MM.1S (cell line): ENCODE measurements around the gene TGFBR3L.

Experiments
- DNase-seq: peaks from one replicate; pipeline ENCODE4 v3.0.0-alpha.2; 2015
- H2AFZ ChIP-seq: fragments of 300-600 bp; sonication (generic); 2 replicates; pipeline ENCODE4 v1.6.0; 2016; ENCODE audit warnings: antibody characterized with exemption, low read length
- H3F3A ChIP-seq: fragments of 300-600 bp; sonication (generic); 2 replicates; pipeline ENCODE4 v1.6.1; 2016; ENCODE audit warnings: mild to moderate bottlenecking, antibody characterized with exemption, low read length, moderate library complexity, mixed read lengths; ENCODE audit not compliant: insufficient read depth
- H3K27ac ChIP-seq: fragments of 300-600 bp; sonication (generic); 2 replicates; pipeline ENCODE4 v1.5.1; 2016; ENCODE audit warnings: mild to moderate bottlenecking, low read length
- H3K27me3 ChIP-seq: fragments of 300-600 bp; sonication (generic); replicated peaks from 2 replicates; pipeline ENCODE4 v1.6.0; 2016; ENCODE audit warnings: low read length; ENCODE audit not compliant: insufficient read depth
- H3K36me3 ChIP-seq: fragments of 300-600 bp; sonication (generic); replicated peaks from 2 replicates; pipeline ENCODE4 v1.6.1; 2016; ENCODE audit warnings: mild to moderate bottlenecking, low read length, mixed read lengths; ENCODE audit not compliant: insufficient read depth
- H3K4me1 ChIP-seq: fragments of 300-600 bp; sonication (generic); 2 replicates; pipeline ENCODE4 v1.6.1; 2016; ENCODE audit warnings: low read length, mixed read lengths
- H3K4me2 ChIP-seq: fragments of 300-600 bp; sonication (generic); 2 replicates; pipeline ENCODE4 v1.6.0; 2016; ENCODE audit warnings: low read depth, low read length
- H3K4me3 ChIP-seq: fragments of 300-600 bp; sonication (generic); 2 replicates; pipeline ENCODE4 v1.5.1; 2016; ENCODE audit warnings: low read length, mixed read lengths
- H3K79me2 ChIP-seq: fragments of 300-600 bp; sonication (generic); 2 replicates; pipeline ENCODE4 v1.6.1; 2016; ENCODE audit warnings: mixed run types, low read length, mixed read lengths
- H3K9ac ChIP-seq: fragments of 300-600 bp; sonication (generic); 2 replicates; pipeline ENCODE4 v1.6.1; 2016; ENCODE audit warnings: low read length, mixed read lengths
- H3K9me2 ChIP-seq: fragments of 300-600 bp; sonication (generic); replicated peaks from 2 replicates; pipeline ENCODE4 v1.6.1; 2016; ENCODE audit warnings: mild to moderate bottlenecking, low read length, mixed read lengths; ENCODE audit not compliant: insufficient read depth
- H3K9me3 ChIP-seq: fragments of 300-600 bp; sonication (generic); replicated peaks from 2 replicates; pipeline ENCODE4 v1.6.1; 2016; ENCODE audit warnings: mild to moderate bottlenecking, low read length, mixed read lengths; ENCODE audit not compliant: insufficient read depth
- H4K20me1 ChIP-seq: fragments of 300-600 bp; sonication (generic); 2 replicates; pipeline ENCODE4 v1.6.1; 2016; ENCODE audit warnings: mild to moderate bottlenecking, low read length, moderate library complexity, mixed read lengths; ENCODE audit not compliant: insufficient read depth
- EZH2 ChIP-seq: fragments of 300-600 bp; sonication (generic); optimal IDR thresholded peaks from 2 replicates; pipeline ENCODE3; 2017; ENCODE audit warnings: low read depth, mild to moderate bottlenecking, antibody characterized with exemption, low read length, mixed read lengths
- EZH2phosphoT487 ChIP-seq: fragments of 300-600 bp; sonication (generic); IDR thresholded peaks from 2 replicates; pipeline ENCODE4 v1.6.1; 2018; ENCODE audit warnings: antibody characterized with exemption, low read length
- TF ChIP-seq, protein P1 (sequence below): fragments of 300-600 bp; sonication (generic); IDR thresholded peaks from 2 replicates; pipeline ENCODE4 v1.5.1; 2016; ENCODE audit warnings: antibody characterized with exemption, low read length, mixed read lengths

Gene TGFBR3L

DNA sequence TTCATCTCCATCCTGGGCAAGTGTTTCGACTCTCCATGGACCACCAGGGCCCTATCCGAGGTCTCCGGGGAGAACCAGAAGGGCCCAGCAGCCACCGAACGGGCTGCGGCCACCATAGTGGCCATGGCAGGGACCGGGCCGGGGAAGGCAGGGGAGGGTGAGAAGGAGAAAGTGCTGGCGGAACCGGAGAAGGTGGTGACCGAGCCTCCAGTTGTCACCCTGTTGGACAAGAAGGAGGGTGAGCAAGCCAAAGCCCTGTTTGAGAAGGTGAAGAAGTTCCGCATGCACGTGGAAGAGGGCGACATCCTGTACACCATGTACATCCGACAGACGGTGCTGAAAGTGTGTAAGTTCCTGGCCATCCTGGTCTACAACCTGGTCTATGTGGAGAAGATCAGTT lies 15.7 kb upstream of the TGFBR3L start:
- Histone ChIP-seq H3K4me3 (no peak overlapping the region), H3K27ac (no peak overlapping the region), H4K20me1 (no peaks in the 10 kb centered on the region), H3K4me2 (no peak overlapping the region), H3K9ac (no peak overlapping the region), H3K36me3 (no peaks in the 10 kb centered on the region), H3K79me2 (peaks cover 6% of the 10 kb centered on the region), H2AFZ (no peak overlapping the region), H3K4me1 (peaks cover 5% of the 10 kb centered on the region; the same call in 1 of the 2 replicates), H3K9me3 (no peaks in the 10 kb centered on the region), H3K27me3 (peaks cover 41% of the 10 kb centered on the region), H3K9me2 (no peaks in the 10 kb centered on the region), H3F3A (no peaks in the 10 kb centered on the region)
- TF ChIP-seq EZH2phosphoT487 = no peak
- TF ChIP-seq, protein P1, sequence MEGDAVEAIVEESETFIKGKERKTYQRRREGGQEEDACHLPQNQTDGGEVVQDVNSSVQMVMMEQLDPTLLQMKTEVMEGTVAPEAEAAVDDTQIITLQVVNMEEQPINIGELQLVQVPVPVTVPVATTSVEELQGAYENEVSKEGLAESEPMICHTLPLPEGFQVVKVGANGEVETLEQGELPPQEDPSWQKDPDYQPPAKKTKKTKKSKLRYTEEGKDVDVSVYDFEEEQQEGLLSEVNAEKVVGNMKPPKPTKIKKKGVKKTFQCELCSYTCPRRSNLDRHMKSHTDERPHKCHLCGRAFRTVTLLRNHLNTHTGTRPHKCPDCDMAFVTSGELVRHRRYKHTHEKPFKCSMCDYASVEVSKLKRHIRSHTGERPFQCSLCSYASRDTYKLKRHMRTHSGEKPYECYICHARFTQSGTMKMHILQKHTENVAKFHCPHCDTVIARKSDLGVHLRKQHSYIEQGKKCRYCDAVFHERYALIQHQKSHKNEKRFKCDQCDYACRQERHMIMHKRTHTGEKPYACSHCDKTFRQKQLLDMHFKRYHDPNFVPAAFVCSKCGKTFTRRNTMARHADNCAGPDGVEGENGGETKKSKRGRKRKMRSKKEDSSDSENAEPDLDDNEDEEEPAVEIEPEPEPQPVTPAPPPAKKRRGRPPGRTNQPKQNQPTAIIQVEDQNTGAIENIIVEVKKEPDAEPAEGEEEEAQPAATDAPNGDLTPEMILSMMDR = no peak
- no peak for TF ChIP-seq EZH2
- DNase-seq = no peak

DNA sequence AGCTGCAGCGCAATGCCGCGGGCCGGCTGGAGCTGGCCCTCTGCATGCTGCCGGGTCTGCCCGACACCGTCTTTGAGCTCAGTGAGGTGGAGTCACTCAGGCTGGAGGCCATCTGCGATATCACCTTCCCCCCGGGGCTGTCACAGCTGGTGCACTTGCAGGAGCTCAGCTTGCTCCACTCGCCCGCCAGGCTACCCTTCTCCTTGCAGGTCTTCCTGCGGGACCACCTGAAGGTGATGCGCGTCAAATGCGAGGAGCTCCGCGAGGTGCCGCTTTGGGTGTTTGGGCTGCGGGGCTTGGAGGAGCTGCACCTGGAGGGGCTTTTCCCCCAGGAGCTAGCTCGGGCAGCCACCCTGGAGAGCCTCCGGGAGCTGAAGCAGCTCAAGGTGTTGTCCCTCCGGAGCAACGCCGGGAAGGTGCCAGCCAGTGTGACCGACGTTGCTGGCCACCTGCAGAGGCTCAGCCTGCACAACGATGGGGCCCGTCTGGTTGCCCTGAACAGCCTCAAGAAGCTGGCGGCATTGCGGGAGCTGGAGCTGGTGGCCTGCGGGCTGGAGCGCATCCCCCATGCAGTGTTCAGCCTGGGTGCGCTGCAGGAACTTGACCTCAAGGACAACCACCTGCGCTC lies 14.8 kb upstream of the TGFBR3L start:
- H3K36me3 ChIP-seq = no peaks in the 10 kb centered on the region

DNA sequence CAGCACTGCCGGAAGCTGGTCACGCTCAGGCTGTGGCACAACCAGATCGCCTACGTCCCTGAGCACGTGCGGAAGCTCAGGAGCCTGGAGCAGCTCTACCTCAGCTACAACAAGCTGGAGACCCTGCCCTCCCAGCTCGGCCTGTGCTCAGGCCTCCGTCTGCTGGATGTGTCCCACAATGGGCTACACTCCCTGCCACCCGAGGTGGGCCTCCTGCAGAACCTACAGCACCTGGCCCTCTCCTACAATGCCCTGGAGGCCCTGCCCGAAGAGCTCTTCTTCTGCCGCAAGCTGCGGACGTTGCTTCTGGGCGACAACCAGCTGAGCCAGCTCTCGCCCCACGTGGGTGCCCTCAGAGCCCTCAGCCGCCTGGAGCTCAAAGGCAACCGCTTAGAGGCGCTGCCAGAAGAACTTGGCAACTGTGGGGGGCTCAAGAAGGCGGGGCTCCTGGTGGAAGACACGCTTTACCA lies 14.2 kb upstream of the TGFBR3L start:
- Histone ChIP-seq H4K20me1 (peaks cover 11% of the 10 kb centered on the region; the same call in 1 of the 2 replicates), H3K9ac (no peak overlapping the region), H2AFZ (no peak overlapping the region), H3F3A (no peaks in the 10 kb centered on the region), H3K4me2 (no peak overlapping the region), H3K36me3 (no peaks in the 10 kb centered on the region), H3K9me2 (no peaks in the 10 kb centered on the region), H3K9me3 (no peaks in the 10 kb centered on the region), H3K27me3 (peaks cover 31% of the 10 kb centered on the region), H3K4me3 (no peak overlapping the region), H3K79me2 (peaks cover 20% of the 10 kb centered on the region), H3K4me1 (peaks cover 14% of the 10 kb centered on the region; the same call in 1 of the 2 replicates), H3K27ac (no peak overlapping the region)
- DNase-seq = no peak
- no peak for TF ChIP-seq EZH2
- no peak for TF ChIP-seq EZH2phosphoT487
- TF ChIP-seq, protein P1 = no peak

More for the DNA sequence above, 14.8 kb upstream of the TGFBR3L start:
- H3K9ac ChIP-seq = no peak overlapping the region
- H3K79me2 ChIP-seq = peaks cover 14% of the 10 kb centered on the region
- no peaks in the 10 kb centered on the region for H3F3A ChIP-seq
- no peaks in the 10 kb centered on the region for H3K9me3 ChIP-seq
- no peak overlapping the region for H3K4me3 ChIP-seq
- H3K4me1 ChIP-seq = peaks cover 8% of the 10 kb centered on the region; the same call in 1 of the 2 replicates
- TF ChIP-seq, protein P1 = no peak
- TF ChIP-seq EZH2 (no peak), EZH2phosphoT487 (no peak)
- H2AFZ ChIP-seq = no peak overlapping the region
- no peak for DNase-seq
- H3K9me2 ChIP-seq = no peaks in the 10 kb centered on the region
- no peak overlapping the region for H3K4me2 ChIP-seq
- H4K20me1 ChIP-seq = peaks cover 6% of the 10 kb centered on the region; the same call in 1 of the 2 replicates
- peaks cover 32% of the 10 kb centered on the region for H3K27me3 ChIP-seq
- no peak overlapping the region for H3K27ac ChIP-seq
